KG1 (cell line): ENCODE data around the gene TM6SF1.
"Not testable (repeated sequence)": the region's sequence is repeated elsewhere in the genome, so short reads cannot be mapped to it uniquely, and the experiment has no call there.

Experiments
- DNase-seq: peaks from one replicate; lab custom pipeline; 2025; lab: John Stamatoyannopoulos, UW

TM6SF1 gene

DNA sequence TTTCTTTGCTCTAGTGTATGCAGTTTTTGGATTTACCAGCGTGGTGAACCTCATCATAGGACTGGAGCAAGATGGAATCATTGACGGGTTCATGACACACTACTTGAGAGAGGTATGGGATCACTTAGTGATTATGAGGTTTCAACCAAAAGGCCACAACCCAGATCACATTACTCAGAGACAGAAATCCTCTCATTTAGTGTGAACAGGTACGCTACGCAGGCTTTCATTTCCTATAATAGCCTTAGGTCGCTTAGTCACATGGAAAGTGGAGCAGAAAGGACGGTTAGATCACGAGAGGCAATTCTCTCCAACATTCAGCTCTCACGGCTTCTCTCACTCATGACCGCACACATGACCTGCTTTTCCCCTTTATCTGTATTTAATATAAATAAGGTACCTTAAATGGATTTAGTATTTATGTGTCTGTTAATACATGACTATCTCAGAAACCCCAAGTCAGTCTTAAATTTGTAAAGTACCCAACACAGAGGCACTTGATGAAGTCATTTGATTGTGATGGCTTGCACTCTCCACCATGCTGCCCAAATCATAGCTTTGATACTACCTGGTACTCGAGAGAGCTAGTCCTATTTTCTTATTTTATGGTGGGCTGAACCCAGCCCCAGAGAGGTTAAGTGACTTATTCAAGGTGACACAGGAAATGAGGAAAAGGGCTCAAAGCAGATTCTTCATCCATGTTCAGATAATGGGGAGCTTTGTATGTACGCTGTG, 8.6 kb downstream of the TM6SF1 start:
- no peak for DNase-seq

DNA sequence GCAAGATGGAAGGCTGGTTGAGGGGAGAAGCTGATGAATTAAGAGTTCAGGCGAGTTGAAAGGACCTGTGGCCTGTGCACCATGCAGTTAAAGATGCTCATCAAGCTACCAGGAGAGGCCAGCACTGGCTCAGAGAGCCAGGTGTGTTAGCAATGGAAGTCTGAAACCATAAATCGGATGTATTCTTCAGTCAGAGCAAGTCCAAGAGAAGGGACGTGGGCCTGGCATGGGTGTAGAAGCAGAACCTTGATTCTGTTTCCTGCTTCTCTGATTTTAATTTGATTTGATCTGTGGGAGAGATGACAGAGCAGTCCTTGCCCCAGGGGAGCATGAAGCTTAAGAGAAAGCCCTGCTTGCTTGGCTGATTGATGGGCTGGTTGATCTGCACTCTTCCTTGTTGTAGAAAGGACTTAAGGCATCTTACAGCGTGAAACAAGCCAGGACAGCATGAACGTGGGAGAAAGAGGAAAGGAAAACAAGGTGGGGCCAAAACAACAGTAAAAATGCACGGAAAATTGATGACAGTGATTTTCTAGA, 10.9 kb downstream of the TM6SF1 start:
- DNase-seq = no peak

DNA sequence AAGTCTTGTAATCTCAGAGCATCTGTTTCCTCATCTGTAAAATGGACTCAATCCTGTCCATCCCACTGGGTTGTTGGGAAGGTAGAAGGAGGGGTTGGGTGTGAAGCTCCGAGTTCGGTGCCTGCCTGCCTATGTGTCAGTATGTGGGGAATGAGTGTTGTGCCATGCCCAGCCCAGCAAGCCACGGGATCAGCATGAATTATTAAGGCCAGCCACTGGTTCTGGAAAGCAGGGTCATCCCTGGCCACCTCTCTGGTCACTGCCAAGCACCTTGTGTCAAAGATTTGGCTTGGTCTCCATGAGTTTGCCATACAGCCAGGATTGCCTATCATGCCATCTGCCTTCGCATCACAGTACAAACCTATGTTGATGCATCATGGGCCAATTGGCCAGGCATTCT, 11.5 kb downstream of the TM6SF1 start:
- no peak for DNase-seq

DNA sequence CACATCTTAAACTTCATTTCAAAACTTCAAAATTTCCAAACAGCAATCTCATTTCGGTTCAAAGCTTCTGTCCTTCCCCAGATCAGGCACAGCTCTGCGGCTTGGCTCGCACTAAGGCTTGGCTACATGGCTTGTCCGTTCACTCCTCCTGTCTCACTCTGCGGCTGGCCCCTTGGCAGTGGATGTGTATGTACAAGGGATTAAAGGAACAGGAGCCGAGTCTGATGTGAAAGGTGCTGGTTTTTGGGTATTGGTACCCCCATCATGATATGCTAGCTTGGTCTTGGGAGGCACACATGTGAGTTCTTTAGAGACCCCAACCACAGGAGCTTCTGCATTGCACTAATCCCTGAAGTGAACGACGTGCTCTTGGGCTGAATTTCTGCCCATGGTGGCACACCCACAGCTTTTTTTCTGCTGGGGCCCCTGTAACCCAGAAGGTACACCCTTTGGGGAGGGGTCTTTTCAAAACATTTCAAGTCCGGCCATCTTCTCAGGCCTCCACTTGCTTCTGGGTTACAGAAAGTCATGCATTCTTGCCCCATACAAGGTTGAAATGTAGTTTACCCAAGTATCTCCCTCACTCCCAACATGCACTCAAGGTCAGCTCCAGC, 12.6 kb downstream of the TM6SF1 start:
- DNase-seq = no peak

DNA sequence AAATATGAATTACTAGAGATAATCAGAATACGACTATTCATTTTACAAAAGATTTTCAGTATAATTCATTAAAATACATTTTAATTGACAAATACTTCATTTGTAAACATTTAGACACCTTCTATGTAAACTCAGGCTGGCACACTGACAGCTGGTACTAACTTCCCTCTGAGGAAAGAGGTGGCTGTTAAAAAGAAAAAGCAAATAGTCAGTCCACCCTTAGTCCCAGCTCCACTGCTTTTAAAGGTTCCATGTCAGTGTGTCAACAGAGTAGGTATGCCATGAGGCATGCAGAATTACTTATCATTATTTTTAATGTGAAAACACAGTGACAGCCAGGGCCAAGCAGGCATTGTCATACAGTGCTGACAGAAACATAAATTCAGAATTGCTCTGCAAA, 16.1 kb downstream of the TM6SF1 start:
- no peak for DNase-seq

DNA sequence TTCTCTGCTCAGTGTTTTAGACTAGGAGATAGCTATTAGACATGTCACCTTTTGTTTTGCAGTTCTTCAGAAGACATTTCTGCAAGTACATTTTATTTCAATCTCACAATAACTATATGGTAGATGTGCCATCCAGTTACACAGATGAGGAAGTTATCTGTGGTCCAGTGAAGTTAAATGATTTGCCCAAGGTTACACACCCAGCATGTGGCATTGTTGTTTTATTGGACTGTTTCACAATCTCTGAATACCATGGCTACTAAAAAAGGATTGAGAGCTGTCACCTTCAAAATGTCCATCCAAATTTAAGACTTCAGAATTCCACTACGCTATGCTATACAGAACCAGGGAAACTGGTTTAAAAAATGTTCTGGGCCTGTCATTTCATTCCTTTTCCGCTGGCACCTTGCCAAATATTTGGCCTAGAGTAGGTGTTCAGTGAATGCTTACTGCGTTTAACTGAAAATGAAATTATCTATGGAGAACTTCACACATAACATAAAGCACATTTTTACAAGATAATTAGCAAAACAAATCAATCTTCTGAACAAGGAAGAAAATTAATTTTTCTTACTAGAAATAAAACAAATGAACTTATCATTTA, 20.2 kb downstream of the TM6SF1 start:
- DNase-seq = no peak

DNA sequence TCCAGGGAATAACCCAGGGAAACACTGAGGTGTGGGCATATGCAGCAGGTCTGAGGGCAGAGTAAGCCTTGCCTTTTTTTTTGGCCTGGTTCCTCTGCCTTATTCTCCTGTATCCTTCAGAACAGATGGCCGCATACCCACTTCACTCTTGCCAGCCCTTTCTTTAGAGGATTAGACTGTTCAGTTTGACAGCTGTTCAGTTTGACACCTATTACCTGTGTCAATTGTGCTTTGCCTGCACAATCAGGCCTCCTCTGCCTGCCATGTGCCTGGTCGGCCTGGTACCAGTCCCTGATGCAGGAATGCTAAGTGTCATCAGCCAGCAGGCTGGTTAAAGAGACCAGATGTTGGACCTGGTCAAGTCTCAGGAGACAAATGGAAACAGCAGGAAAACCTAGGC, 22.3 kb downstream of the TM6SF1 start:
- DNase-seq = no peak

DNA sequence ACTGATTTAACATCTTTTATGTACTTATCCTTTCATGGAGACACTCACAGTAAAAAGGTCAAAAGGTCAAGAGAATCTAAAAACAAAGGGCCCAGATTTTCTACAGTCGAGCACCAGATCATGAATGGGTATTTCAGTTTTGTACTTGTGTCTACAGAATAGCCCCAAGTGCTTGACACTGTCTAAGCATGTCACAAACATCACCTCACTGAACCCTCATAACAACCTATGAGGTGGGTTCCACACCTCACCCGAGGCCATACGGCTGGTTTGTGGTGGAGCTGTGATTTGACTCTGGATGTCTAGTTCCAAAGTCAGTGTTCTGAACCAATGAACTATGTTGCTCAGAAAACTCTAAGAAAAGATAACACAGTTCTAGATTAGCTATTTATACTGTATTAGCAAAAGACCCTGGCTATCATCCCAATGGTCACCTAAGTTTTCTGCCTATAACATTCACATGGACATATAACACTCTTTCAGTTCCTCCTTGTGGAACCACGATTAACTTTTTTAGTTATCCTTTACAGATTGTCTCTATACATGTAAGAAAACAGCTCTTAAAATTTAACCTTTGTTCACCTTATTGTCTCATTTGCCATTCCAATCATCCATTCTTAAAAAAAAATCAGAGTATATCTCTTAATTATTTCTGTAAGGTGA, 25.5 kb downstream of the TM6SF1 start:
- no peak for DNase-seq

DNA sequence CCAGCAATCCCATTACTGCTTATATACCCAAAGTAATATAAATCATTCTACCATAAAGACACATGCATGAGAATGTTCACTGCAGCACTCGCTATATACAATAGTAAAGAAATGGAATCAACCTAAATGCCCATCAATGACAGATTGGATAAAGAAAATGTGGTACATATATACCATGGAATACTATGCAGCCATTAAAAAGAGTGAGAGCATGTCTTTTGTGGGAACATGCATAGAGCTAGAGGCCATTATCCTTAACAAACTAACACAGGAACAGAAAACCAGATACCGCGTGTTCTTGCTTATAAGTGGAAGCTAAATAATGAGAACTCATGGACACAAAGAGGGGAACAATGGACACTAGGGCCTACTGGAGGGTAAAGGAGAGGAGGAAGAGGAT, 34.7 kb downstream of the TM6SF1 start:
- not testable (repeated sequence) for DNase-seq

DNA sequence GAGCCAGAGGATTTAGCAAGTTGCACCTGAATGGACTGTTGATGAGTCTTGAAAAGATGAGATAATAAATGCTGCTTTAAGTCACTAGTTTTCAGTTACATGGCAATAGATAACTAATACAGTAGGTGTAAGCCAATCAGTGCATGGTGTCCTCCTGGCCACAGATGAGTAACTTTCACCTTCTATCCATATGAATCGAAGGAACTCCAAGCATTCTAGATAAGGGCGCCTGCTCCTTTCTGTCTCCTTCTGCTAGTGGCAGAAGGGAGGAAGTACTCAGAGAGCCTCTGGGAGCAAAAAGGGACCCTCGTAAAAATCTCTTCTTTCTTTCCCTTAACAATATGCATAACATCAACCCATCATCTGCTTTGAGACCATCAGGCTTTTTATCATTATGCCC, 37.3 kb downstream of the TM6SF1 start:
- no peak for DNase-seq

DNA sequence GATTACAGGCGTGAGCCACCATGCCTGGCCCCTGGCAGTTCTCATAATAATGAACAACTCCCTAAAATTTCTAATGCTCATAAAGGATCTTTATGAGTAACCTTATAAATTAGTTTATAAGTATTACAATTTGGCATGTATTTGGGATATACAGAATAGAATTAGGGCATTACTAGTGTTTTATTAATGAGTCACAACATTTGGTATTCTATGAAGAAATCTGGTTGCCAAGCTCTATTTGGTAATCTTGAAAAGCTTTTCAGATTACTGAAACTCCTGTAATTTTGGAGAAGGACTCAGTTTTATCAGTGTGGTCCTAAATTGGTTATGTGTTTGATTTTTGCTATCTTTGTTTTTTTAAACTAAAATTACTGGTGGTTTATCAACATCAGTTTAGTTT, 45.8 kb downstream of the TM6SF1 start:
- DNase-seq = no peak

DNA sequence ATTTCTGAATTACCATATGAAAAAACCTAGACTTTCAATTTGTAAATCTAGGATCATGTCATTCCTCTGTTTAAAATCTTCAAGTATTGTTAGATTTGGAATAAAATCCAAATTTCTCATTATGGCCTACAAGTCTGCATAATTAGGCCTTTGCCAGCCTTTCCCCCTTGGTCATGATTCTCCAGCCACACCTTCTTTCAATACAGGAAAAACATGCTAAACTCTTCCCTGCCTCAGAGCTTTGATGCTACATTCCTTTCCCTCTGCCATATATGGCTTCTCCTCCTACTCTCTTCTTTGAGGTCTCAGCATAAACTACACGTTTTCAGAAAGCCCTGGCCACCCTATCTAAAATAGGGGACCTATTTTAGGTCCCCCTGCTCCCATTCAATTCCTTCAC, 48.5 kb downstream of the TM6SF1 start:
- no peak for DNase-seq

DNA sequence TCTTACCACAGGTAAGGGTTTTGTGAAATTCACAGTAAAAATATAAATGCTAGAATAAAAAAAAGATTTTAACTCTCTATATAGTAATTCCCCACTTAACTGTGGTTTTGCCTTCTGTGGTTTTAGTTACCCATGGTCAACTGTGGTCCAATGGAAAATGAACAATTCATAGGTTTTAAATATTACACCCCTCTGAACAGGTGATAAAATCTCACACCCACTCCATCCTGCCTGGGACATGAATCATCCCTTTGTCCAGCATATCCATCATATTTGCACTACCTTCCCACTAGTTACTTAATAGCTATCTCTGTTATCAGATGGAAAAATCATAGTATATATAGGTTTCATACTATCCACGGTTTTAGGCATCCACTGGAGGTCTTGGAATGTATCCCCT, 50.9 kb downstream of the TM6SF1 start:
- no peak for DNase-seq

DNA sequence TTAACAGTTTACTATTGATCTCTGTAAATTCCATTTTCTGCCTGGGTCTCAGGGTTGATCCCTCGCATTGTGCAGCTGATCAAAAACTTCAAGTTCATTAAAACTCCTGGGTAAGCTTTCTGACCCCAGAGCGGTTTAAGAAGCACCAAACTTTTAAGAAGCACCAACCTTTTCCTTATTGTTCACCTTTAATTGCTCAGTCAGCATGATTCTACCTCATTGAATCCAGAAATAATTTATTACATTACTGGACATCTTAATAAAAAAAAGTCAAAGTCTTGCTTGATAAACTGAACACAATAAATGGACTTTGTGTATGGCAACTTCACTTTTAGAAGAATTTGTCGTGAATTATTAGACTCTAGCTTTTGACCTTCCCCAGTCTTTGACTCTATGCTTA, 53.3 kb downstream of the TM6SF1 start:
- DNase-seq = no peak

DNA sequence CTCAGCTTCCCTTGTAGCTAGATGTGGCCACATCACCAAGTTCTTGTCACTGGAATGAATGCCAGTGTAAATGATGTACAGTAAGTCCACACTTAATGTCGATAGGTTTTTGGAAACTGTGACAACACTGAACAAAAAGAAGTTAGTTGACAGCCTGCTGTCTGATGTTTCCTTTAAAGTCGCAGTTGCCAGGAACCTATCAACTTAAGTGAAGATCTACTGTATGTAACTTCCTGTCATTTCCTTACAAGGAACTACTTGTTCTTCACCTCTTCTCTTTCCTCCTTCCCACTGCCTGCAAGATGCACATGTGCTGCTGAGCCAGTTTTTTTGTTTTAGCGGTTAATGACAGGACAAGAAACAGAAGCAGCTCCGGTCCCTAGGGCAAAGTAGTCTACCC, 55.6 kb downstream of the TM6SF1 start:
- DNase-seq = no peak

DNA sequence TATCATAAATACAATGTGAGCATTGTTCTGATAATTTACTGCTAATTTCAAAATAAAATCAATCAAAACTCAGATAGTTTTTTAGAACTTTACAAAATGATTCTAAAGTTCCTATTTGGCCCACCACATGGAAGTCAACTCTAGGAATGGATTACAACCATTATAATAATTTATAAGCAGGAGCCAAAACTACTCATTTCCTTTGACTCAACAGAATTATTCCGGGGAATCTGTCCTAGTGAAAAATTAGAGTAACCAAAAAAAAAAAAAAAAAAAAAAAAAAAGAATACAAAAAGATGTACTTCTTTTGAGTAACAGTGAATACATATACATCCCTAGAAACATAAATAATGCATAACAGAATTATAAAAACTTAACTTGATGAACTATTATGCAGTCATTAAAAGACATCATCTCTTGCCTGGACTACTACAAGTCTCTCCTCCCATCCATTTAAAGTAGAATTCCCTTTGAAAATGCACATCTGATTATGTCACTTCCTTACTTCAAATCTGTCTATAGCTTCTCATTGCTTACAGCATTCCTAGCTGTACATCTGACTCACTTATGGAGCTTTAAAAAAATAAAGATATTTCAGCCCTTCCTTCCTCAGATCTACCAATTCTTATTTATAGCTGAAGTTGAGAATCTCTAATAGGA, 56.8 kb downstream of the TM6SF1 start:
- no peak for DNase-seq

DNA sequence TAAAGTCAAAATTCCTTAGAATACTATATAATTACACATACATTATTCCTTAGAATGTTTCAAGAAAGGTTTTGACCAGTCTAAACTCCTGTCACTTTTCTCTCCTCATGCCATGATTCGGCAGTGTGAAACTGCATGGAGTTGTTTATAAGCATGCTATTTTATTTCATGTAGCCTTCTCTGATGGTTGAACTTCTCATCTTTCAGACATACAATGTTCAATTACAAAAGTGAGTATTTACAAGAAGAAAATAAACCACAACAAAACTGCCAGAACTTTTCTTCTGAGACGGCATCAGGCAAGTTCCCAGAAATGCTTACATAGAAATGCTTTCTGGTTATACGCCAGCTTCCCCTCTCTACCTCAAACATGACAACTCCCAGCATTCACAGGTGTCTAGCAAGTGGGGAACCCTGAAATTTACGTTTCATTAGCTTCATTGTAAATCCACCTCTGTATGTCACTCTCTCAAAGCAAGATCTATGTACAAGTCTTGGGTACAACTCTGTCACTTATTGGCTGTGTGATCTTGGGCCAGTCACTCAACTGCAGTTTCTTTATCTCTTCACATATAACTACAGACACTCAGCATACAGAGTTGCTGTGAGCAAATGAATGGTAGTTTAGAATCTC, 57.4 kb downstream of the TM6SF1 start:
- no peak for DNase-seq

DNA sequence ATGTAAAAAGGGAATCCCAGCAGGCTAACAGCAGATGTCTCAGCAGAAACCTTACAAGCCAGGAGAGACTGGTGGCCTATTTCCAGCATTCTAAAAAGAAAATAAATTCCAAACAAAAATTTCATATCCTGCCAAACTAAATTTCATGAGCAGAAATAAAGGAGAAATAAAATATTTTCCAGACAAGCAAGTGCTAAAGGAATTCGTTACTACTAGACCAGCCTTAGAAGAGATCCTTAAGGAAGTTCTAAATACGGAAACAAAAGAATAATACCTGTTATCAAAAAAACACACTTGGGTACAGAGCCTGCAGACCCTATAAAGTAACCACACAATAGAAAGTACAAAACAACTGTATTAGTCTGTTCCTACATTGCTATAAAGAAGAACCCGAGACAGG, 58.8 kb downstream of the TM6SF1 start:
- no peak for DNase-seq

DNA sequence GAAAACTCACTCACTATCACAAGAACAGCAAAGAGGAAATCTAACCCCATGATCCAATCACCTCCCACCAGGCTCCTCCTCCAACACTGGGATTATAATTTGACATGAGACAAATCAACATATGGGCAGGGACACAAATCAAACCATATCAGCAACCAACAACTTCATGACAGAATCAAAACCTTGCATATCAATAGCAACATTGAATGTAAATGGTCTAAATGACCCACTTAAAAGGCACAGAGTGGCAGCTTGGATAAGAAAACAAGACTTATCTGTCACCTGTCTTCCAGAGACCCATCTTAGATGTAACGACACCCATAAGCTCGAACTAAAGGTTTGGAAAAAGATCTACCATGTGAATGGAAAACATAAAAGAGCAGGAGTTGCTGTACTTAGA, 59.4 kb downstream of the TM6SF1 start:
- no peak for DNase-seq

DNA sequence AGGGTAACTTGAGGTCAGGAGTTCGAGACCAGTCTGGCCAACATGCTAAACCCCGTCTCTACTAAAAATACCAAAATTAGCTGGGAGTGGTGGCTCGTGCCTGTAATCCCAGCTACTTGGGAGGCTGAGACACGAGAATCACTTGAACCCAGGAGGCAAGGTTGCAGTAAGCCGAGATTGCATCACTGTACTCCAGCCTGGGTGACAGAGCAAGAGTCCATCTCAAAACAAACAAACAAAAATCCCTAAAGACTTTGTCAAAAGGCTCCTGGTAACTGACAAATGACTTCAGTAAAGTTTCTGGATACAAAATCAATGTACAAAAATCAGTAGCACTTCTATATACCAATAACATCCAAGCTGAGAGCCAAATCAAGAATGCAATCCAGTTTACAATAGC, 62.1 kb downstream of the TM6SF1 start:
- not testable (repeated sequence) for DNase-seq

DNA sequence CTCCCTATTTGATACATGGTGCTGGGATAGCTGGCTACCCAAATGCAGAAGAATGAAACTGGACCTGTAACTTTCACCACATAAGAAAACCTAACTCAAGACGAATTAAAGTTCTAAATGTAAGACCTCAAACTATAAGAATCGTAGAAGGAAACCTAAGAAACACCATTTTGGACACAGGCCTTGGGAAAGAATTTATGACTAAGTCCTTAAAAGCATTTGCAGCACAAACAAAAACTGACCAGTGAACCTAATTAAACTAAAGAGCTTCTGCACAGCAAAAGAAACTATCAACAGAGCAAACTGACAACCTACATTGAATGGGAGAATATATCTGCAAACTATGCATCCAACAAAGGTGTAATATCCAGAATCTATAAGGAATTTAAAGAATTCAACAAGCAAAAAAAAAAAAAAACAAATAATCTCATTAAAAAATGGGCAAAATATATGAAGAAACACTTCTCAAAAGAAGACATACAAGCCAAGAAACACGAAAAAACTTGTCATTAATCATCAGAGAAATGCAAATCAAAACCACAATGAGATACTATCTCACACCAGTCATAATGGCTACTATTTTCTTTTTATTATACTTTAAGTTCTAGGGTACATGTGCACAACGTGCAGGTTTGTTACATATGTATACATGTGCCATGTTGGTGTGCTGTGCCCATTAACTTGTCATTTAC, 63.2 kb downstream of the TM6SF1 start:
- no peak for DNase-seq
